ENCODE data around the gene CBFA2T3.
A peak's percentile ranks its signal among the peaks of the same experiment; 100 is the strongest.
"Not testable (repeated sequence)": the region's sequence is repeated elsewhere in the genome, so short reads cannot be mapped to it uniquely, and the experiment has no call there.

The CBFA2T3 gene

GRCh38 chr16:88977018-88977811 lies at the start of gene CBFA2T3:
CBFA2T3 (minus strand) TSS chr16:88977207; CDS start chr16:88976807, 400 bp downstream.
- no peak for DNase-seq

GRCh38 chr16:89026121-89026612 lies 49.2 kb upstream of the CBFA2T3 start:
- DNase-seq = peak; percentile 25

GRCh38 chr16:89025636-89026035 lies 48.6 kb upstream of the CBFA2T3 start:
- no peak for DNase-seq

GRCh38 chr16:89024546-89025060 lies 47.6 kb upstream of the CBFA2T3 start:
- DNase-seq = no peak

- DNase-seq = no peak
These were observed 46.9 kb upstream of the CBFA2T3 start for GRCh38 chr16:89023621-89024511.

- DNase-seq = no peak
These were observed 46.1 kb upstream of the CBFA2T3 start for GRCh38 chr16:89023151-89023551.

GRCh38 chr16:89022051-89022836 lies 45.2 kb upstream of the CBFA2T3 start:
- no peak for DNase-seq

GRCh38 chr16:89020925-89021595 lies 44.1 kb upstream of the CBFA2T3 start:
- no peak for DNase-seq

GRCh38 chr16:89020068-89020924 lies 43.3 kb upstream of the CBFA2T3 start:
- DNase-seq = no peak

- DNase-seq = no peak
These were observed 42.5 kb upstream of the CBFA2T3 start for GRCh38 chr16:89019511-89019910.

GRCh38 chr16:89018282-89019158 lies 41.5 kb upstream of the CBFA2T3 start:
- DNase-seq = no peak

GRCh38 chr16:89017543-89018281 lies 40.7 kb upstream of the CBFA2T3 start:
- no peak for DNase-seq

GRCh38 chr16:89016561-89016960 lies 39.6 kb upstream of the CBFA2T3 start:
- not testable (repeated sequence) for DNase-seq

GRCh38 chr16:89015271-89015859 lies 38.4 kb upstream of the CBFA2T3 start:
- no peak for DNase-seq

- no peak for DNase-seq
These were observed 37.6 kb upstream of the CBFA2T3 start for GRCh38 chr16:89014403-89015230.

GRCh38 chr16:89013692-89014402 lies 36.8 kb upstream of the CBFA2T3 start:
- DNase-seq = no peak

- no peak for DNase-seq
These were observed 36.1 kb upstream of the CBFA2T3 start for GRCh38 chr16:89013111-89013510.

Data from stimulated activated CD4-positive, alpha-beta T cell treated with anti-CD3 and anti-CD28 coated beads, Interleukin-12 subunit alpha, Interleukin-12 subunit beta, amount 100 ng/mL, for 4 hours (primary cell).